Activated naive CD4-positive, alpha-beta T cell treated with anti-CD3 and anti-CD28 coated beads, Interleukin-2, amount 50 U/mL, for 16 hours (primary cell): ENCODE measurements around the gene KCNK10.

Source experiments
- DNase-seq: peaks from one replicate; pipeline ENCODE4 v3.0.0-alpha.2; 2020

The KCNK10 gene

DNA sequence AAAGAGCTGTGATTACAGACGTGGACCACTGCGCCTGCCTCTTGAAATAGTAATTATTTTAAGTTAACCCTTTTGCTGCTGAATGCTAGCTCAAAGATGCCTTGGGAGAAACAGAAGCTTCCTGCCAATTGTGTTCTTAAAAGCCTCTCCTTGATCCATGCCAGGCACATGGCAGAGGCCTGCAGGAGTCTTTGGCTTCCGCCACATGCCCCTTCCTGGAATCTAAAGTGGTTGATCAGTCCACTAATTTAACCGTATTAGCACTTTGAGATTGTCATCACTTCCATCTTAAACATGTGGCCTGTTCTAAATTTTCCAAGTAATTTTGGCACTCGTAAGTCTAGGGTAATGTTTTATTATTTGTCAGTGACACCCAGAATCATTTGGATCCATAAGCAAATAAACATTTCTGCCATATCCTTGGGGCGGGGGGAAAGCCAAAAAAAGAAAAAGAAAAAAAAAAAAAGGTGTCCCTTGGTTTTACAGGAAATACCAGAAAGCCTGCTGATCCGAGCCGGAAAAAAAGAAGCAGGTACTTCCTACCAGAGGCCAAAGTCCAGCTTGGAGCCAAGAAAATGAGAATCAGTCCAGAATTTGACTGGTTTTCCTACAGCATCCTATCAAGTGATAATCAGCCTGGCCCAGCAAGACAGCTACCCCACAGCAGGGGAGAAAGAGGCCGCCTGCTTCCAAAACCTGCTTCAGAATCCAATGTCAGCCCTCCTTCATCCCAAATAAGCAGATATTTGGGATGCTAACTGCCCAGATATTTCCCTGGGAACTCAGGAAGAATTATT is 104.8 kb downstream of the KCNK10 start:
- DNase-seq = no peak

DNA sequence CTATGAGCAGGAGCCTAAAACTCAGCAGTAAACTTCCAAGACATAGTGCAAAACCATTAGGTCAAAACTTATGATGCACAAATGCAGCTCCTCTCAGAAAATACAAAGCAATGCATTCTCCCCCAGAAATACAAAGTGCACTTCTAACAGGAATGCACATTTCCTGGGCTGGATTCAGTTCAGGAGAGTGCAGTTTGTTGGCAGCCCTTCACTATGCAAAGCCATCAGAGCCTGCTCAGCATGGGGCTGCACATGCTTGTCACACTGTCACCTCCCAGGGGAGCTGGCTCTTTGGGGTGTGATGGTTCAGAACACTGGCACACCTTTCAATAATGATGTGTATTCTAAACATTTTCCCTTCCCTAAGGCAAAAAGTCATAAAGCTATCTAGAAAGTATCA is 110.4 kb downstream of the KCNK10 start:
- no peak for DNase-seq

DNA sequence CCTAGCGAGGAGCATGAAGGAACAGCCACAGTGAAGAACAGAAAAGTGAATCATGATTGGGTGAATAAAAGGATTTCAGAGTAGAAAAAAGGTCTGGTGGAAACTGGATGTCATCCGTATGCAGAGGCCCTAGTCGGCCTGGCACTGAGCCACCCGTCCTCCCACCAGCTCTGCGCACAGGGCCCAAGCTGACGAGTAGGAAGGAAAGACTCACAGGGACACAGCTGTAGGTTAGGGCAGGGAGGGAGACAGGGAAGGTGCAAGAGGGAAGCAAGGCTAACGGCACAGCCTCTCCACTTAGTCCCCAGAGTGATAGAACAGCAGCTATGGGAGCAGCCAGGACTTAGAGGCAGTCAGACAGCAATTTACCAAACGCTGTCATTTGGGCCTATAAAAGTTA is 112.6 kb downstream of the KCNK10 start:
- no peak for DNase-seq

DNA sequence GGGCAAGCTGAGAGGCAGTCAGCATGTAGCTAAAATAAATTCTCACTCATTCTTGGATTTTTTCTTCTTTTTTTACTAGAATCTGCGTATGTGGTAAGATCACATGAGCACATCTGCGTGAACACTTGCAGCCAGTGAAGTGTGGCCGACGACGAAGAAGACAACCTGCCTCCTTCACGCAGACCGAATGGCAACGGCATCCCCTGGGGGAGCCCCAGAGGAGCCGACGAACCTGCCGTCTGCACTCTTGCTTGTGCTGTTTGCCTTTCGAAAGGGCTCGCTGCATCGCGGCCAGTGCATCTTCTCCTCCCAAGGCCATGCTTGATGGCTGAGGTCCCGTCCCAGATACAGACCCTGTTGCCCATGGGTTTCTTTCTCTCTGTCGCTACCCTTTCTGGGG is 113.8 kb downstream of the KCNK10 start:
- no peak for DNase-seq

DNA sequence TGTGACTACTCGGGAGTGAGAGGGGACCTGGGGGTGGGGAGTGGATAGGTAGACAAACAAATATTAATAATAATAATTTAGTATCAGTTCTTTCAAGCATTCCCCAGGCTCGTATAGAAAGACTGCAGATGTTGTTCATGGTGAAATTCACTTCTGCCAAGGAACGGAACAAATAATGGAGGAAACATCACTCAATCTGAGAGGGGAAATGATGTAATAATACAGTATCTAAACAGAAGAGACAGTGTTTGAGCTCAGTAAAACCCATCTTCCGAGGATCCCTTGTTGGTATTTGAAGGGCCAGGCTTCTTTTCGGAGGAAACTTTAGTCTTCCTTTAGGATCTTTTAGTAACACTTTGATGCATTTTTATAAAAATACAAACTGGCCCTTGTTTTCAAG is 114.2 kb downstream of the KCNK10 start:
- DNase-seq = no peak

DNA sequence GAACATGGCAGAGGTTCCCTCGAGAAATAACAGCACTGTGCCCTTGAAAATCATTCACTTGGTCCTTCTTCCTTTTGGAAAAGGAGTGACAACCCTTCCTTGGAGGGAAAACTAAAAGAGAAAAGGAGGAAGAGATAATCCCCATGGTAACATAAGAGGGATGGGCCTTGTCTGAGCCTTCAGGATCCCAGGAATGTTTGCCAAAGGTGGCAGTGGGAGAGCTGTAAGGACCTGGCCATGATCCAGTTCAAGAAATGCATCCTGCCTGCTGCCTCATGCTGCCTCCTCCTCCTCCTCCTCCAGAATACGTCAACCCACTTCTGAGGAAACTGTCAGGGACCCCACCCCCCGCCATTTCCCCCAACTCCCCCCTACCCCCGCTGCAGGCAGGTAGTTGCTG is 118.8 kb downstream of the KCNK10 start:
- DNase-seq = no peak

DNA sequence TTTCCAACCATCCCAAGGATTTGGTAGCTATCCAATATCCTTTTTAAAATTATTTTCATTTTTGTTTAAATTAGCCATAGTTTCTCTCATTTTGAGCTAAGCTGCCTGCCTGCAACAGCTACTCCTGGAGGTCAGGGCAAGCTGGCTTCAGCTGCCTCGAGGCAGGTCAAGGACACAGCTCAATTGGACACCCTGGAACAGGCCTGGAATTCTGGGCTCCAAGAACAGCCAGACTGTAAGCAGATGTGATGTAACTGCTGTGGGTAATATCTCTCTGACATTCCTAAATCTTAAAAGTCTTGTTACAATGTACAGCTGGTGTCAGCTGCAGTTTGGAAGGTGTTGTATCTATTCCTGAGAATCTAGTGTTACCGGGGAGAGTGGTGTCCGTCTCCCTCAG is 119.8 kb downstream of the KCNK10 start:
- no peak for DNase-seq

DNA sequence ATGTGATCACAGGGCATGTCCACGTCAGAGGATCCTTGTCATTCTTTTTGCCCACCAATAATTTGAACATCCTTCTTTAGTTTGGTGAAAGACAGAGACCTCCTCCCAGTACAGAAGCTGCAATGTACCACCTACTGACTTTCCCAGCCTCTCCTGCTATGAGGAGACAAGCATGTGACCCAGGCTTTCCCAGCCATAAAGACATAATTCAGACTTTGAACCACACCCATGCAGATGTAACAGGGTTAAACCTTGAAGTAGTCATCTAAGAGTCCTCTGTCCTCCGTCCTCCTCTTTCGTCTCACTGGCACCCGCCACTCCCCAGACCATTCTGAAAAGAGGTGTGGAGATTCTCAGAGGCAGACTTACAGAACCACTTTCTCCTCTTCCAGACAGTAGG is 120.8 kb downstream of the KCNK10 start:
- no peak for DNase-seq

DNA sequence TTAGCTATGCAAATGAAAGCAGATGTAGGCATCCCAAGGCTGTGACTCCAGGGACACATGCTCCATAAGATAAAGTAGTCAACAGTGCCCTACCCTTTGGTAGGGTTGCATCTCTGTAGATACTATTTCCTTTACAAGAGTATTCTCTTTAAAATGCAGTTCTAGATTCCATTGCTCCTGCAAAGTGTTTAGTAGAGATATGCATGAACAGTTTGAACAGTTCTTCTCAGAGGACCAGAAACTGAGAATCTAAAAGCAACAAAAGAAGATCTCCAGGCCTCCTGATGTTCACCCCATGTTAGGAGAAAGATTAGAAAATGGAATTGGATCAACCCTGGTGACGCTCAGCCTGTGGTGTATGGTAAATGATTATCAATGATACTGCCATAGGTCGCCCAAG is 121.2 kb downstream of the KCNK10 start:
- no peak for DNase-seq

DNA sequence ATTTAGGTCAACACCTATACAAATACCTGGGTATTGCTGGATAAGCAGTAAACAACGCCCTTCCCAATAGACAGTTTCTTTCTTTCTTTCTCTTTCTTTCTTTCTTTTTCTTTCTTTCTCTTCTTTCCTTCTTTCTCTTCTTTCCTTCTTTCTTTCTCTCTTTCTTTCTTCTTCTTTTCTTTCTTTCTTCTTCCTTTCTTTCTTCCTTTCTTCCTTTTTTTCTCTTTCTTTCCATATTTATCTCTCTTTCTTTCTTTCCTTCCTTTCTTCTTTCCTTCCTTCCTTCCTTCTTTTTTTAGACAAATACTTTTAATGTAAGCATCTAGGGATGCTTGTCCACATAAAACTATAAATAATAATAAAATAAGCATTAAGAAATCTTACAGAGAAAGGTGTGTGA is 123.2 kb downstream of the KCNK10 start:
- DNase-seq = no peak

DNA sequence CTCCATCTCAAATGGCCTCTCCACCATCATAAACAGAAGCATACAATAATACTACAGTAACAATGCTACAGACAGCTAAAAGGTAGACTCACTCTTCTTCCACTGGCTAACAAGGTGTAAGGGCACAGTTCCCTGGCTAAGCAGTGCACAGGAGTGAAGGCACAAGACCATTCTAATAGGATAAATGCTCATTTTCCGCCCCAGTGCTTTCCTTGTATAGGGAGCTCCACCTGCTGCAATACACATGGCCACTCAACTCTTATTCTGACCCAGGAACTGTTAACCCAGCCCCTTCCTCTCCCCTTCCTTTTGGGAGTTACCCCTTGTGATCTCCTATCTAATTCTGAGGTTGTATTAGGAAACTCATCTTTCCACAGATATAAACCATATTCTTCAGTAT is 124.6 kb downstream of the KCNK10 start:
- no peak for DNase-seq

DNA sequence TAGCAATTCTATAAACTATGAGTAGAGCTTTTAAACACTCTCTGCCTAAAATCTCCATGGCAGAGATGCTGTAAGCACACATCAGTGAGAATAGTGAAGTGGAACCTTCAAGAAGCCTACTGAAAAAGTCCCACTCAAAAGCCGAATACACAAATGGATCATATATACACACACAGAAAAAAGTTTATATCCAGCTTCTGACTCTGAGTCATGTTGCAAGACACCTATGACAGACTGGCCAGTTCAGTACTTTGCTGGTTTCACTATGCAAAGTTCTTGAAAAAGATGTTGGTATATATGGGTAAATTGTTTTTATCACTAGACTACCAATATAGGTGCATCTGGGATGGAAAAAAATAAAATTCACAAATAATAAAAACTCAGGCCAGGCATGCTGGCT is 126.1 kb downstream of the KCNK10 start:
- no peak for DNase-seq

DNA sequence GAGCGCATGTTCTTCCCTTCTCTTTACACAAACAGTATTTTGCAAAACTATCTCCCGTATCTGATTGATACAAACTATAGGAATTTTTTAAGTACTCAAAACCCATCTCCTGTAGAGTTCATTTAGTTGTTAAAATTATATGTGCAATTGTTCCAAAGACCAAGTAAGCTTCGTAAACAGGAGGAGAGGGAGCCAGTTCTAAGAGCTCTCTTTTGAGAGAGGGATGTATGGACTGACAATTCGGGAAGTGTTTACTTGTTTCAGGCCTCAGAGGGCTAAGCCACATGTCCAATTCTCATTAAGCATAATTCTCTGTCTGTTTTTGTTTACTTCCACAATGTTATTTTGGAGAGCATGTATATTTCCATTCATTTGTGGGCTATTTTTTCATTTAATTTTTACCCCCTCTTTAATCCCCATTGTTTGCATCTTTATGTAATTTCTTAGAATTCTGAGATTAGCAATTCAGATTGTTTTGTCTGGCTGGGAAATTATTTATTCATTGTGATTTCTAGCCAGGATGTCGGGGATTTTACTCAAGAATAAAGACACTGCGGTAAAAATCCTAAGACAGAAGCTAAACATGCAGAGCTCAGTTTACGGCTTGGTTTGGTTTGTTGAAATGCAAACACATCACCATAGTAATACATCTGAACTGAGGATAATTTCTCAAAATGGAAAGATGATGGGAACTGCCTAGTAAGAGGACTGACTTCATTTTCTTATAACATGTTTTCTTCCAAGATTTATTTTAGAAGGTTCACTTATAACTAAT is 126.8 kb downstream of the KCNK10 start:
- DNase-seq = no peak

DNA sequence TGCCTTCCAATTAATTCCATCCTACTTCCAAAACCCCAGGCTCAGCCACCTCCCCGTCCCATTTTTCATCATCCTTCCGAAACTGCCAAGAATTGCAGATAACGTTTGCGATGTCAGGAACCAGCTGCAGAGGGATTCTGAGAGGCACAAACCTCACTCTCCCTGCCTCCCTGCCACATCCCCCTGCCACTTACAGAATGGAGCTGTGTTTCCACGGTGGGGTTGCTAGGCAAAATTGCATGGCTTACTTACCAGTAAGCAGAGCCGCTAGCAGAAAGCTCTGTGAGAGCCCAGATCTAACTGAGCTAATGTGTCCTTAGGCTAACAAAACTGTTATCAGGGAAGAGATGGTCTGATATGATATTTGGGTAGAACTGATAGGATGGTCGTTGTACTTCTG is 127.4 kb downstream of the KCNK10 start:
- no peak for DNase-seq

DNA sequence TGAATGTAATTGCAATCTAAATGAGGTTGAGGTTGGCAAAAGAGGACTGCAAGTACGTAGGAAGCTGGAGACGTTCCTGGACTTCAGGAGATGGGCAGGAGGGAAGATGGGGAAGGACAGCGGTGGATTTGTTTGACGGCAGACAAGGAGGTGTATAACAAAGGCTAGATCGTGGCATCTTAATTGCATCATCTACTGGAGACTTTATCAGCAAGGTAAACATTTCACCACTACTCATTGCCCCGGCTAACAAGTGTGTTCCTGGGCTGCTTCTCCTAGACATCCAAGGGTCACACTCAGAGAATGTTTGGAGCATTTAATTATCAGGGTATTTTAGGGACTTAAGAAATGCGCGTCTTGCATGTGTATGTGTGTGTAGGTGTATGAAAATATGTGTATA is 128.5 kb downstream of the KCNK10 start:
- no peak for DNase-seq

DNA sequence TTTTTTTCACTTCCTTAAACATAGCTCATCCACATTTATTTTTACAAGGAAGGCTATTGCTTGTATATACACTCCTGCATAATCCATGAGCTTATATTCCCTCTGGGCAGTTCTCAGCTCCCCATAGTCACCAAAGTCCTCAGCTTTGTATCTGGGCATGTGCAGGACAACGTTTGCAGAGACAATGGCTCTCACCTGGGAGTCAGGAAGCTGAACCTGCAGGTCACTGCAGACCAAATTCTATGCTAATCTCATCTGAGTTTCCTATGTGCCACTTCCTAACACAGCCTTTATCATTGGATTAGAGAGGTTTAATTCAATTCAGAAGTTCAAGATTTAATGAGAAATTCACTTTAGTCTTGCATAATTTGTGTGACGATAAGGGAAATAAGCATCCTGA is 131.5 kb downstream of the KCNK10 start:
- DNase-seq = no peak

DNA sequence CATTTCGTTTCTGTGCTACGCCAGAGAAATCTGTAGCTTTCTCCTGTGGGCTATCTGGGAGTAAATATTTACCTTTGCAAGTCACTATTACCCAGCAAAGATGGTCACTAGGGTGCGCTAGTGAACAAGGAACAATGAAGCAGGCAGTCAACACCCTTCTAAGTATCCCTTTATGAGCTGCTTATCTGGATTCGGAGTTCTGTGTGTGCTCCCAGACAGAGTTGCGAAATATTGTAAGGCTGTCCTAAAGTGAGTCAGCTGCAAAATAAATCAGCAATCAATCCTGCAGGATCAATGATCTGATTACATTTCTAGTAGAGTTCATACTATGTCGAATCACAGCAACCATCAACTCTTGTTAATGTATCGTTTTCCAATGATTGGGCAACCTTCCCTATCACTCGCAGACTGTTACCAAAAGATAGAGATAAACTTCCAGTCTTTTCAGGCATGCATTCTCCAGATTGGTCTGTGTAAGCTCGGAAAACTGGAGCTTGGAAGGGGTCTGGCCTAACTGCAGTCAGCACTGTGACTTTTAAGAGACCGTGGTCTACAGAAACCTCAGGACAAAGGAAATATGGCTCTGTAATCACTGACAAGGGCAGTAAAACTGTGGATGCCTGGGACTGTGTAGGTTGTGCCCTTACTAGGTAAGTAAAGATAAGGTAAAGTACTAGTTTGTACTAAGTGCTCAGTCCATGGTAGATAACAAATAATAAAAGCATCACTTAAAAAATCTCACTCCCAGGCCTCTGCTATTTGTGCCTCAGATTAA is 133.5 kb downstream of the KCNK10 start:
- DNase-seq = peak; percentile 31

DNA sequence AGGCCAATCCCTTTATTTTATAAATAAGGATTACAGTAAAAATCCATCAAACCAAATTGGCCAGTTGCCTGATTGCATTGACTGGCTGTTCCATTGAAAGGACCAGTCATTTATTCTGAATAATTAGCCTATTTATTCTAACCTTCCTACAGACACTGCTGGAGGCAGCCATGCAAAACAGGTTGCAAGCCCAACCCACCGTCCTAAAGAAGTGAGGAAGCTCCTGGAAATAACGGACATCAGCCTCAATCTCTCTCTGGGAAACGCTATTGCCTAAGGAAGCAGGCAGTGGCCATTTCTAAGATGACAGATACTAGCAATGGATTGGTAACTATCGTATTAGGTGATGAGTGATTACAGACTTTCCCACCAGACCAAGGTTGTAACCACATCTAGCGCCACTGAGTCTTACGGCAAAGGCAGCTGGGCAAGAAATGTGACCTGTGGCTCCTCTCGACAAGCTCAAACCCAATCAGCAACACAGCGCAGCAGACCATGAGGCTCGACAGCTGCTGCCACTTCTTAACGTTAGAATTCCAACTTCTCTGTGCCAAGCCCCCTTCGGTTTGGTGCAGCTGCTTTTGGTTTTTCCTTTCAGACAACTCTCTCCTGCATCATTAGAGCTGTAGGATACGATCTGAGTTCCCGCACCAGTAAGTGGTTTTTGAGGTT is 134.2 kb downstream of the KCNK10 start:
- DNase-seq = no peak

DNA sequence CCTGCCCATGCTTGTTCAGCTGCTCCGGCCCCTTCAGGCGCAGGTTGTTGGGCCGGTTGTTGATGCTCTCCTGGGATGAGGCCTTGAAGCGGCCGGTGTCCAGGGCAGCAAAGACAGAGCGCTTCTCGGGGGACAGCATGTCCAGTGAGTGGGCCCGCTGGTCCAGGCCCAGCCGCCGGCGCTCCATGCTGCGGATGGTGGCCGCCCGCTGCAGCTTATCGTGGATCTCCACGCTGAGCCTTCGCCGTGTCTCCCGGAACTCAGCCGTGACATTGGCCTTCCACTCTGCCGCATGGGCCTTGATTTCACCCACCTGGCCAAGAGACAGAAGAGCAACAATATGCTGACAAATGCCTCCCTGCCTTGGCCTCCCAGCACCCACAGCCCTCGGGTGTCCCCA is 137.2 kb downstream of the KCNK10 start:
- DNase-seq = no peak

DNA sequence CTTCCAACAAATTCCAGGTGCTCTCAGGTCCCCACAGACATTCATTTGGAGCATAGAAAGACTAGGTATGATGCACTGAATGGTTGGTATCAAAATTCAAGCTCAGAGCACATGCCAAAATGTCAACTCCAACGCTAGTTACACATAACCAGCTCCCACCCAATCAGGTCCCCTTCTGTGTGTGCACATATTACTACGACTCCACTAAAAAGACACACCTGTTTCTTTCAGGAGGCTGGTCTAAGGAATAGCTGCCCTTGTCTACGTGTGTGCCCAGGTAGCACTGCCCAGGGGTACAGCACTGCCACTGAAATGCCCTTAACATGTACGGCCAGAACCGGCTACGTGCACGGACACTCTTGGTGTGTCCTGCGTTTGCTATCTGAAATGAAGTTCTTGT is 138.1 kb downstream of the KCNK10 start:
- DNase-seq = no peak

DNA sequence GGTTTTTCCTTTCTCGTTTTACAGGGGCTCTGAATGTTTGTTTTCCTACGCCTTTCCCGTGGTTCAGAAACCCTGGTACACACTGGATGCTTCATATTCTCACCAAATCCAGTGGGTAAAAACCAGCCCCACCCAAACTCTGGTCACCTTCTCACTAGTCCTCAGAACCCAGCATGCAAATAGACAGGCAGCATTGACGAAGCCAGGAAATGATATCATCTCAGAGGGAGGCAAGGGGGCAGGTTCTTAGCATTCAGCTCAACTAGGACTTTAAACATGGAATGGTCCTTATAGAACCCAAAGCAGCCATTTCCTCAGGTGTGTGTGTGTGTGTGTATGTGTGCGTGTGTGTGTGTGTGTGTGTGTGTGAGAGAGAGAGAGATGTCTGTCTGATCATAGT is 142.0 kb downstream of the KCNK10 start:
- no peak for DNase-seq

DNA sequence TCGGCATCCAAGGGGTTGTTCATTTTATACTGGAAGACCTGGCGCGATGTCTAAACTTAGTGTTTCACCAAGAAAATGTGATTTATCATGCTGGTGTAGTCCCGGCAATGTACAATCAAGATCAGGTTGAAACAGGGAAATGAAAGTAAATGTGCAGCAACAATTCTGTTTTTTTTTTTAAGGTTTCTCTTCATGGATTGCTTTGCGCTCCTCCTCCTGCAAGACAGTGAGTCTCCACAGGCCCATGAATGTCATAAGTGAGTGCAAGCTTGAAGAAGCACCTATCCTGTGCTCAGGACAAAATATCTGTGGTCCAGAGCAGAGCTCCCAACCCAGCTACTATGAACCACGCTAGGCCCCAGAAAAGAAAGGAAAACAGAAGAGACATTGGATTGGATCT is 143.4 kb downstream of the KCNK10 start:
- DNase-seq = no peak

DNA sequence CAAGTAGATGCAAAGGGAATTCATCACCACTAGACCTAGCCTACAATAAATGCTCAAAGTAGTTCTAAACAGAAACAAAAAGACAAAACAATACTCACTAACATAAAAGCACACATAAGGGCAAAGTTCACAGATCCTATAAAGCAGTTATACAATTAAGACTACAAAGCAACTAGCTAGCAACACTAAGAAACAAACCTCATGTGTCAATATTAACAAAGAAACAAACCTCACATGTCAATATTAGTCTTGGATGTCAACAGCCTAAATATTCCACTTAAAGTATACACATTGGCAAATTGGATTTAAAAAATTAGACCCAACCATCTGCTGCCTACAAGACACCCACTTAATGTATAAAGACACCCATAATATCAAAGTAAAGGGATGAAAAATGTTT is 152.7 kb downstream of the KCNK10 start:
- DNase-seq = no peak
